Stimulated activated CD4-positive, alpha-beta T cell treated with anti-CD3 and anti-CD28 coated beads, Interleukin-1b, Interleukin-23, amount 100 ng/mL, for 24 hours (primary cell): ENCODE results near the gene AGPAT2.

ENCODE experiments used
- DNase-seq, 4 experiments: peaks; one replicate each; pipeline ENCODE4 v3.0.0-alpha.2; 2020; ENCODE audit warnings: low read depth in 4 of 4, low spot score in 1 of 4

The AGPAT2 gene

DNA sequence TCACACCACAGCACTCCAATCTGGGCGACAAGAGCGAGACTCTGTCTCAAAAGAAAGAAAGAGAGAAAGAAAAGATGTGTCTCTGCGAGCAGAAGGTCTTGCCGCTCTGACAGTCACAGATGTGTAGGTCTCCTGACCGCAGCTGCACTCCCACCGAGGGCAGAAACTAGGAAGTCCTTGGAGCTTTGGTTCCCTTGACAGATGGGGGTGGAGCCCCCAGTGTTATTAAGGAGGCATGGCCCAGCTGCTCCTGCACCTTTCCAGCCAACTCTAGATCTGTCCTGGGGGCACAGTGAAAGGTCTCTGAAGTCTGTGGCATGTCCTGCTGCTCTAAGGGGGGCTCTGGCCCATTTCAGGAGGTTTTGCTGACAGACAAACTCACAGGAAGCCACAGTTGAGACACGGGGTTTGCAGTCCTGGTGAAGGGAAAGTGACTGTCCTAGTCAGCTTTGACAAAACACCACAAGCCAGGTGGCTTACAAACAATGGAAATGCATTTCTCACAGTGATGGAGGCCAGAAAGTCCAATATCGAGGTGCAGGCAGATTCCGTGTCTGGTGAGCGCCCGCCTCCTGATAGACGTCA, 16.1 kb upstream of the AGPAT2 start:
- DNase-seq = no peak

- DNase-seq = no peak
Observed at GRCh38 chr9:136701668-136702053, 14.4 kb upstream of the AGPAT2 start.

DNA sequence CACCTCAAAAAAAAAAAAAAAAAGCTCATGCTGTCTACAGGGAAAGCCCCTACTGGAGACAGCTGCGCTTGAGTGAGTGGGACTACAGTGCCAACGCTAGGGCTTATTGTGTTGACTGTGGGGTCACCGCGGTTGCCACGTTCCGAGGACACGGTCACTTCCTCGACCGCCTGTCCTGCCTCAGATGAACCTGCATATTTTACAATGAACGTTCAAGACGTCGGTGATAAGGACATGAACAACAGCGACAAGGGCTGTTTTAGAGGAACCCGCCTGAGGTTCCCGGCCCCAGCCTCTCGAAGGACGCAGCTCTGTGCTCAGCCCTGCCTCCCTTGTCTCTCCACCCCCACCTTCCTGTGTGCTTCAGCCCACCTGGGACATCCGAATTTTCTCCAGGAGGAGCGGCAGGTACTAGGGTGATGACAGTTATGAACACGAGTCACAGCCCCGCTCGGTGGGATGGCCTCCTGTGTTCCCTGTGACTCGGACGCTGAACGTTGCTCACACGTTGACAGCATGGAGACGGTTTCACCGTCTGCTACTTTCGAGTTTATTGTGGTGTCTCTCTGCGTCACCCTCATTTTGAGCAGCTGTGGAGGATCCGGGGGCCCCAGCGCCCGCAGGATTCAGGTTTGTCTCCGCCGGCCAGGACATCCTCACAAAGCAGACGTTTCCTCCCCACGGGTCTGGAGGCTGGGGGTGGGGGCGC, 13.9 kb upstream of the AGPAT2 start:
- DNase-seq = peak; percentile 44 to 76 (median 62)

DNA sequence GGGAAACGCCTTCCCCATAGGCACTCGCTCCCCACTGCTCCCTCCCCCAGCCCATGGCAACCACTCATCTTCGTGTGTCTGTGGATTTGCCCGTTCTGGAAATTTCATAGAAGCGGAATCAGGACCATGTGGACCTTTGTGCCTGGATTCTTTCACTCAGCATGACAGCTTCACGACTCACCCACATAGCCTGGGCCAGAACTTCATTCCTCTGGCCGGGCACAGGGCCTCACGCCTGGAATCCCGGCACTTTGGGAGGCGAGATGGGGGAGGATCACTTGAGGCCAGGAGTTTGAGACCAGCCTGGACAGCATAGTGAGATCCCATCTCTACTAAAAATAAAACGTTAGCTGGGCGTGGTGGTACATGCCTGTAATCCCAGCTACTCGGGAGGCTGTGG, 13.0 kb upstream of the AGPAT2 start:
- no peak for DNase-seq

DNA sequence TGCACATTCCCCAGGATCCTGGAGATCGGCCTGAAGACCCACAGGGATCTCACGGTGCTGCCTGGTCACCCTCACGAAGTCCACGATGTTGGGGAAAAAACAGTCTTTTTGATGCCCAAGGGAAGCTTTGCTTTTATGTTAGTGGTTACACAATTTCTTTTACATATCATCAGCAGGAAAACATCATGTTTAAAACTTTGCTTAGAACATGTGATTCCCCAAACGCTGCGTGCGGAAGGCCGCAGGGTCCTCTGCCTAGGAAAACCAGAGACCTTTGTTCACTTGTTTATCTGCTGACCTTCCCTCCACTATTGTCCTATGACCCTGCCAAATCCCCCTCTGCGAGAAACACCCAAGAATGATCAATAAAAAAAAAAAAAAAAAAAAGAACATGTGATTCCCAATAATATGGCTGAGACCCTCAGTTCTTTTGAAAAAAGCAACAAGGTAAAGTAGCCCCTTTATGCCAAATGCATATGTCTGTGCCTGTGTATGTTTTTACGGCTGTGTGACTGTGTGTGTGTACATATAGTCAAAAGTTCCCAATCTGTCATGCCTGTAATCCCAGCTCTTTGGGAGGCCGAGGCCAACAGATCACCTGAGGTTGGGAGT, 11.5 kb upstream of the AGPAT2 start:
- no peak for DNase-seq

- DNase-seq = no peak
Observed at GRCh38 chr9:136697821-136698526, 10.7 kb upstream of the AGPAT2 start.

- no peak for DNase-seq
Observed at GRCh38 chr9:136697146-136697820, 10.0 kb upstream of the AGPAT2 start.

- DNase-seq = no peak
Observed at GRCh38 chr9:136696502-136696901, 9.2 kb upstream of the AGPAT2 start.

GRCh38 chr9:136695955-136696354, 8.7 kb upstream of the AGPAT2 start:
- DNase-seq = no peak

DNA sequence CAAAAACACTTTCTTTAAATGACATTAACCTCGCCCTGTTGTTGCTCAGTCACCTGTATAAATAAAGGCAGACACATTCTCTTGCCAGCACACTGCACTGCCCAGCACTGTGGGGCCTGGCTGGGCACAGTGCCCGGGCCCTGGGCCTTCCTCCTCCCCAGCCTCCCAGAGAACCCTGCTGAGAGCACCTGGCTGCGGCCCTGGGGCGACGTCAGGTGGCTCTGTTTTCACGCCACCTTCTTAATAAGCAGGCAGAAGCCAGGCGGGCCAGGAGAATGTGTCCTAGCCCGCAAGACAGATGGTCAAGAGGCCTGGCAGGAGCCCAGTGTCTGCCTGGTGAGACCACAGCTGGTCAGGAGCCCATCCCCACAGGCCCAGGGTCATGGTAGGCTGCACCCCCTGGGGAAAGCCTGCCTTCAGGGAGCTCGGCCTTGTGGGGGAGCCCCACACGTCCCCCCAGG, 8.2 kb upstream of the AGPAT2 start:
- no peak for DNase-seq

GRCh38 chr9:136694872-136695247, 7.6 kb upstream of the AGPAT2 start:
- no peak for DNase-seq

GRCh38 chr9:136694163-136694871, 7.1 kb upstream of the AGPAT2 start:
- DNase-seq = no peak

- DNase-seq = no peak
Observed at GRCh38 chr9:136693490-136694162, 6.4 kb upstream of the AGPAT2 start.

DNA sequence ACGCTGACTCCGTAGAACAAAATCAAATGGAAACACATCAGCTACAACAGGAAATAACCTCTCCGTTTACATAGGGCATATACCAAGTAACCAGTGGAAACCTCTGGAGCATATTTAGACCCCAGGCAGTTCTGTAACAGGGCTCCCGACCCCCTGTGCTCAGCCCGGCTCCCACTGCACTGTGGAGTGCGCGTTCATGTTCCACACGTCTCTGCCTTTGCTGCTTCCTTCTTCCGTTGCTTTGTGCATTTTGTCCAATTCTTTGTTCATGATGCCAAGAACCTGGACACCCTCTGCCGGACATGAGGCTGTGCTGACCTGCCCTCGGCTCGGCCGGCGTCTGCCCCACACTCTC, 5.9 kb upstream of the AGPAT2 start:
- DNase-seq = no peak

DNA sequence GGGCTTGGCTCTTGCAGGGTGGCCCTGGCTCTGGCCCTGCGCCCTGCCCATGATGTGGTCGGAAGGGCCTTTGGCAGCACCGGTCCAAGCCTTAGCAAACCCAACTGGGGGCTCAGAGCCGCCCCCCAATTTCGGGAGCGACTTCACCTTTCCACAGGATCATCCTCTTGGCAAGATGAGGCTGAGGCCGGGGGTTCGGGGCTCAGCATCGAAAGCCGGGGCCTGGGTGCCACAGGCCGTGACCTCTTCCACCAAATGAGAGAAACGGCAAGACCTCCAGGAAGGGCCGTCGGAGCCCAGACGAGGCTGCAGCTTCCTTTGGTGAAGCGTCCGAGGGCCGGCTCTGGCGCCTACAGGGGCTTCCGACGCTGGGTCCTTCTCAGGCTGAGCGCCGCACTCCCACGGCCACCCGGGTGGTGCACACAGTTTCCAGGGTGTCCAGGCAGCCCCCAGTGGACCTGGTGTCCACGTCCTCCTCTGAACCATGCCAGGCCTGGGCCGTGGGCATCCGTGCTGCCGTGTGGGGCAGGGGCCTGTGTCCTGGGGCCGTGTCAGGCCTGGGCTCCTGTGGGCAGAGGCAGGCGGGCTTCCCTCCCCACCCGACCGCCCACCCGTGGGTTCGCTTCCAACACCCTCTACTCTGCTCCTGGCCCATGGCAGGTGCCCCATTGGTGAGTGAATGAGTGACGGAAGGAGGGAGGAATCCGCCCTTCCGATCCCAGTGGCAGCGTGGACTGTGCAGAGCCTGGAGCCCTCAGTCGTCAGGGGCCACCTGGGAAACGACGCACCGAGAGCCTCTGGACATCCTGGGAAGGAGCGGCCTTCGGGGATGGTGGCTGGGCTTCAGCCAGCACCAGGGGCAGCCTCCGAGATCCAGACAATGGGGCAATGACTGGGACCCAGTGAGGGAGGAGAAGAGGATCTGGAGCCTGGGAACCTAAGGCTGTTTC, 5.2 kb upstream of the AGPAT2 start:
- DNase-seq = no peak

GRCh38 chr9:136691316-136692184, 4.3 kb upstream of the AGPAT2 start:
- DNase-seq = no peak

DNA sequence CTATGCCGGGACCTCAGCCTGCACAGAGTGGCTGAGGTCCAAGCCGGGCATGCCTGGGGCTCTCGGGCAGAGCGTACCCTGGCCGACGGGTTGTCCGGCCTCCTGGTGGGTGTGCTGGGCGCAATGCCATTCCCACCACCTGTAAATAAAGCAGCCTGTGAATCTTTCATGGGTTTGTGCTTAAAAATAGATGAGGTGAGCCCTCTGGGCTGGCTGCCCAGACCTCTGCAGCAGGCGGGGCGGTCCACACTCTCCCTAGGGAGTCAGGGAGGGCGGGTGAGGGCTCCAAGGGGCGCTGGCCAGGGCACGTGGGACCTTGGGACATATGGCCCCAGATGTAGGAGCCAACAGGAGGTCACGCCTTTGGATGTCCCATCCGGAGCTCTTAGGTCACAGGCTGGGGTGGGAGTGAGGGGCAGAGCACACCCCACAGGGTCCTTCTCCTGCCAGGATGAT, 3.6 kb upstream of the AGPAT2 start:
- no peak for DNase-seq

GRCh38 chr9:136690104-136690805, 3.0 kb upstream of the AGPAT2 start:
- DNase-seq = no peak
